PC-3 (cell line): ENCODE data around the gene PKDCC. TPM values are rescaled to one million over a fixed set of nuclear protein-coding genes. Genes with fewer than 3 reads are reported as not detected.
A peak's percentile ranks its signal among the peaks of the same experiment; 100 is the strongest.

ENCODE experiments used
- ATAC-seq: fragments of 200-7000 bp; cut with Tn5 transposase; 2 replicates; pipeline ENCODE4 v1.9.1; 2020; ENCODE audit warnings: mild to moderate bottlenecking, moderate library complexity
- BruUV-seq: library from RNA; stranded (reverse); fragments of 400-500 nt; replicated peaks from 2 replicates; lab custom pipeline; 2021; lab: Mats Ljungman, UMichigan
- CTCF ChIA-PET: fragments of 300-600 bp; sonication (Branson Sonifier 250); formaldehyde crosslinking; loops from one replicate; lab custom pipeline; 2022; ENCODE audit warnings: antibody characterized with exemption; lab: Charles Lee
- POLR2A ChIA-PET: fragments of 300-600 bp; sonication (Branson Sonifier 250); formaldehyde crosslinking; loops from one replicate; lab custom pipeline; 2022; ENCODE audit warnings: antibody characterized with exemption; ENCODE audit not compliant: unreplicated experiment; lab: Charles Lee
- DNase-seq: peaks from one replicate; pipeline ENCODE4 v3.0.0-alpha.2; 2015
- H2AFZ ChIP-seq: fragments of 300-600 bp; sonication (generic); 2 replicates; pipeline ENCODE4 v1.6.0; 2016; ENCODE audit warnings: antibody characterized with exemption, low read length
- H3F3A ChIP-seq: fragments of 300-600 bp; sonication (generic); one replicate; pipeline ENCODE4 v1.6.0; 2017; ENCODE audit warnings: antibody characterized with exemption, low read length, control low read depth, mild to moderate bottlenecking; ENCODE audit not compliant: unreplicated experiment
- H3K27ac ChIP-seq: fragments of 300-600 bp; sonication (generic); 2 replicates; pipeline ENCODE4 v1.5.1; 2016; ENCODE audit warnings: mild to moderate bottlenecking, low read length
- H3K27me3 ChIP-seq: fragments of 300-600 bp; sonication (generic); 2 replicates; pipeline ENCODE4 v1.6.1; 2016; ENCODE audit warnings: low read length, mixed read lengths
- H3K36me3 ChIP-seq: fragments of 300-600 bp; sonication (generic); 2 replicates; pipeline ENCODE4 v1.6.1; 2016; ENCODE audit warnings: low read depth, mixed run types, low read length, mixed read lengths
- H3K4me1 ChIP-seq: fragments of 300-600 bp; sonication (generic); 2 replicates; pipeline ENCODE4 v1.5.1; 2016; ENCODE audit warnings: low read length; ENCODE audit not compliant: insufficient read depth
- H3K4me2 ChIP-seq: fragments of 300-600 bp; sonication (generic); 2 replicates; pipeline ENCODE4 v1.6.0; 2016; ENCODE audit warnings: low read length
- H3K4me3 ChIP-seq: fragments of 300-600 bp; sonication (generic); 2 replicates; pipeline ENCODE4 v1.5.1; 2016; ENCODE audit warnings: mild to moderate bottlenecking, low read length, mixed read lengths
- H3K79me2 ChIP-seq: fragments of 300-600 bp; sonication (generic); 2 replicates; pipeline ENCODE4 v1.6.1; 2017; ENCODE audit warnings: low read length, mixed read lengths
- H3K9ac ChIP-seq: fragments of 300-600 bp; sonication (generic); 2 replicates; pipeline ENCODE4 v1.6.0; 2016; ENCODE audit warnings: mild to moderate bottlenecking, low read length
- H3K9me2 ChIP-seq: fragments of 300-600 bp; sonication (generic); replicated peaks from 2 replicates; pipeline ENCODE4 v1.6.1; 2016; ENCODE audit warnings: mixed run types, low read length, mixed read lengths
- H3K9me3 ChIP-seq: fragments of 300-600 bp; sonication (generic); 2 replicates; pipeline ENCODE4 v1.6.1; 2016; ENCODE audit warnings: low read length, mixed read lengths
- H4K20me1 ChIP-seq: fragments of 300-600 bp; sonication (generic); 2 replicates; pipeline ENCODE4 v1.6.1; 2016; ENCODE audit warnings: low read length, mixed read lengths
- CTCF ChIP-seq: fragments of 300-600 bp; sonication (generic); conservative IDR thresholded peaks from 2 replicates; pipeline ENCODE4 v1.5.1; 2017; ENCODE audit warnings: antibody characterized with exemption, low read depth, mild to moderate bottlenecking, low read length
- EZH2 ChIP-seq: fragments of 300-600 bp; sonication (generic); IDR thresholded peaks from one replicate; pipeline ENCODE4 v1.6.1; 2017; ENCODE audit warnings: antibody characterized with exemption, mild to moderate bottlenecking, low read length; ENCODE audit not compliant: unreplicated experiment
- EZH2phosphoT487 ChIP-seq: fragments of 300-600 bp; sonication (generic); IDR thresholded peaks from 2 replicates; pipeline ENCODE4 v1.6.1; 2018; ENCODE audit warnings: mild to moderate bottlenecking, antibody characterized with exemption, low read length, borderline replicate concordance
- intact Hi-C: fragments of 100-400 bp; cut with micrococcal nuclease; formaldehyde crosslinking; loops from 2 replicates; pipeline ENCODE4 v1.9.0; 2023
- total RNA-seq: library from RNA; depleted of rRNA; stranded (reverse); fragments of >200 nt; gene quantifications from 2 replicates; pipeline ENCODE4 v1.2.3, GENCODE V29; 2014

The PKDCC gene
- total RNA-seq, 1 experiment from 2014 or later = 2.1 TPM

- Histone ChIP-seq H3K36me3 (no peaks in the 10 kb centered on the region), H3K4me1 (no peaks in the 10 kb centered on the region; the same call in 1 of the 2 replicates), H3K27me3 (peaks cover 8% of the 10 kb centered on the region; the same call in 1 of the 2 replicates), H3F3A (no peaks in the 10 kb centered on the region), H3K9me3 (no peaks in the 10 kb centered on the region), H3K27ac (no peak overlapping the region), H2AFZ (no peak overlapping the region), H3K79me2 (no peaks in the 10 kb centered on the region), H4K20me1 (no peaks in the 10 kb centered on the region), H3K4me3 (no peak overlapping the region), H3K4me2 (no peak overlapping the region), H3K9ac (no peak overlapping the region), H3K9me2 (no peaks in the 10 kb centered on the region)
- DNase-seq (no peak), ATAC-seq (no peak)
- BruUV-seq = no TSS peak
- ChIA-PET CTCF (no interaction called here), POLR2A (no interaction called here)
- intact Hi-C loops = no loop called here
- TF ChIP-seq EZH2 = no peak
- no peak for TF ChIP-seq EZH2phosphoT487
- TF ChIP-seq CTCF = no peak
Measured at GRCh38 chr2:42021464-42021863, 26.4 kb upstream of the PKDCC start.

GRCh38 chr2:42025151-42025582, 22.7 kb upstream of the PKDCC start:
- intact Hi-C loops = no loop called here
- Histone ChIP-seq H3K9me2 (no peaks in the 10 kb centered on the region), H4K20me1 (no peaks in the 10 kb centered on the region), H3K36me3 (no peaks in the 10 kb centered on the region), H3K27ac (no peak overlapping the region), H3K4me2 (no peak overlapping the region), H2AFZ (peak overlapping the region; percentile 63), H3K9ac (no peak overlapping the region), H3F3A (no peaks in the 10 kb centered on the region), H3K79me2 (no peaks in the 10 kb centered on the region), H3K4me1 (no peaks in the 10 kb centered on the region; the same call in 1 of the 2 replicates), H3K4me3 (no peak overlapping the region), H3K9me3 (no peaks in the 10 kb centered on the region), H3K27me3 (peaks cover 16% of the 10 kb centered on the region; the same call in 1 of the 2 replicates)
- no peak for DNase-seq
- peak; percentile 68 for ATAC-seq
- CTCF ChIA-PET = no interaction called here
- no TSS peak for BruUV-seq
- POLR2A ChIA-PET = no interaction called here
- TF ChIP-seq CTCF (no peak), EZH2phosphoT487 (no peak), EZH2 (no peak)

- Histone ChIP-seq H3K27ac (no peak overlapping the region), H3K4me1 (no peaks in the 10 kb centered on the region; the same call in 1 of the 2 replicates), H3K9me3 (no peaks in the 10 kb centered on the region), H4K20me1 (no peaks in the 10 kb centered on the region), H3K27me3 (peaks cover 18% of the 10 kb centered on the region; the same call in 1 of the 2 replicates), H3K79me2 (no peaks in the 10 kb centered on the region), H3F3A (no peaks in the 10 kb centered on the region), H3K36me3 (no peaks in the 10 kb centered on the region), H2AFZ (no peak overlapping the region), H3K9ac (no peak overlapping the region), H3K9me2 (no peaks in the 10 kb centered on the region), H3K4me2 (no peak overlapping the region), H3K4me3 (no peak overlapping the region)
- DNase-seq (no peak), ATAC-seq (no peak)
- ChIA-PET POLR2A (no interaction called here), CTCF (no interaction called here)
- no peak for TF ChIP-seq CTCF
- no peak for TF ChIP-seq EZH2phosphoT487
- TF ChIP-seq EZH2 = no peak
- BruUV-seq = no TSS peak
- intact Hi-C loops = no loop called here
Measured at GRCh38 chr2:42026272-42026671, 21.5 kb upstream of the PKDCC start.
